Natural killer cell (primary cell): Measurements from ENCODE around the gene NGFR. TPM values are rescaled to one million over a fixed set of nuclear protein-coding genes. Genes with fewer than 3 reads are reported as not detected.

Experiments
- ATAC-seq, 3 donors: fragments of 150-1000 bp in 2 of 3; fragments of 200-7000 bp in 1 of 3; cut with Tn5 transposase; 1 replicate in 1 of 3; 2 replicates in 2 of 3; pipeline ENCODE4 v1.10.0; 2021; ENCODE audit warnings: mild to moderate bottlenecking in 2 of 3, moderate library complexity in 2 of 3
- DNase-seq, 2 donors: peaks; one replicate each; pipeline versions ENCODE4 v3.0.0 to v3.0.0-alpha.2; 2013 to 2021; ENCODE audit warnings: mixed read lengths in 1 of 2
- H3K27ac ChIP-seq: one replicate; pipeline ENCODE4 v1.5.1; 2013; ENCODE audit warnings: mild to moderate bottlenecking, low read length
- H3K27me3 ChIP-seq: one replicate; pipeline ENCODE4 v1.6.1; 2013; ENCODE audit warnings: low read length; ENCODE audit not compliant: control insufficient read depth, insufficient read depth
- H3K36me3 ChIP-seq: one replicate; pipeline ENCODE4 v1.6.1; 2013; ENCODE audit warnings: low read length; ENCODE audit not compliant: control insufficient read depth, insufficient read depth
- H3K4me1 ChIP-seq: one replicate; pipeline ENCODE4 v1.6.1; 2013; ENCODE audit warnings: low read length; ENCODE audit not compliant: control insufficient read depth, insufficient read depth
- H3K4me3 ChIP-seq: one replicate; pipeline ENCODE4 v1.5.1; 2013; ENCODE audit warnings: low read length
- H3K9me3 ChIP-seq: one replicate; pipeline ENCODE4 v1.6.1; 2013; ENCODE audit warnings: low read length; ENCODE audit not compliant: control insufficient read depth, insufficient read depth
- H3K27ac Mint-ChIP-seq, 2 donors: one replicate each; pipeline ENCODE4 v1.8.0; 2022; ENCODE audit warnings: mild to moderate bottlenecking in 2 of 2, mixed read lengths in 2 of 2, moderate library complexity in 1 of 2
- H3K27me3 Mint-ChIP-seq, 2 donors: one replicate each; pipeline ENCODE4 v1.8.0; 2022; ENCODE audit warnings: low read depth in 2 of 2, mixed read lengths in 2 of 2
- H3K36me3 Mint-ChIP-seq: one replicate; pipeline ENCODE4 v1.8.0; 2022; ENCODE audit warnings: mixed read lengths
- H3K4me1 Mint-ChIP-seq, 2 donors: one replicate each; pipeline ENCODE4 v1.8.0; 2022; ENCODE audit warnings: mixed read lengths in 2 of 2
- H3K4me3 Mint-ChIP-seq: one replicate; pipeline ENCODE4 v1.8.0; 2022; ENCODE audit warnings: mild to moderate bottlenecking, moderate library complexity, mixed read lengths
- H3K9me3 Mint-ChIP-seq, 2 donors: one replicate each; pipeline ENCODE4 v1.8.0; 2022; ENCODE audit warnings: mixed read lengths in 2 of 2
- WGBS: methylation state at CpG from one replicate; pipeline ENCODE4 v1.1.7; 2013; ENCODE audit warnings: missing lambda C conversion rate; ENCODE audit not compliant: insufficient coverage; 5-methylcytosine and 5-hydroxymethylcytosine counted together
- intact Hi-C: fragments of 100-400 bp; cut with micrococcal nuclease; formaldehyde crosslinking; loops from one replicate; pipeline ENCODE4 v1.14.2; 2022
- total RNA-seq, 4 donors: library from RNA; stranded (reverse); fragments of 120-200 nt in 1 of 4; gene quantifications; one replicate each; pipeline versions ENCODE4 v1.2.3 to v1.2.4, GENCODE V29; 2013 to 2022
- TF ChIP-seq, protein P1 (sequence below): fragments of 200-600 bp; IDR thresholded peaks from one replicate; pipeline ENCODE4 v1.8.0; 2022; ENCODE audit warnings: antibody characterized with exemption

The NGFR gene
- total RNA-seq, 3 donors from 2014 or later (not counting 1 experiment from before 2014, with no cell fraction given): 0.91 to 1.8 (median 1.2) TPM

DNA sequence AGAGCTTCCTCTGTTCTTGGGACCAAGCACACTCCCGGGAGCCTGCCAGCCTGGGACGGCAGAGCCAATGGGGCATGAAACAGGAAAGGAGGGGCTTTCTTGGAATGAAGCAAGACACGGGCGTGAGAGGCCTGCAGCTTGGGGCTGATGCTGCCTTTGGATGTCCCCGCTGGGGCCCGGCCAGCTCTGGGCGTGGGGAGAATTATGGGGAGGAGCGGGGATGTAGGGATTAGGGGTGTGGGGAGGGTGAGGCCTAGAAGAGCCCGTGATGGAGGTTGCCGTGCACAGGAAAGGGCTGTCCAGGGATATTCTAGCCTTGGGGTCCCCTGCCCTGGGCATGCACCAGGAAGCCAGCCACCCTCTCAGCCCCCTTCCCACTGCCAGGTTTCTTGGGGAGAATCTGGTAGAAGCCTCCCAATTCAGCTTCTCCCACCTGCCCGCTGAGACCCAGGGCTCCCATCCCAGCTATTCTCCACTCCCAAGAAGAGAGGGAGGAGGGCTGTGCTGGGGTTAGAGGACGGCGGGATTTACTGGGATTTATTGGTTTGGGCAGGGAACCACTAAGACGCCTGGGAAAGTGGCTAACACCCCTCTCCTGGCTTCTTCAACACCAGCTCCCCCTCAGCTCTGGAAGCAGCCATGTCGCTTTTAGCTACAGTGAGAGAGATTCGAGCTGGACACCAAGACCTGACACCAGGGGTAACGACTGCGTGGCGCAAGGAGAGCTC lies 60.6 kb downstream of the NGFR start:
- ATAC-seq (no peak), DNase-seq (no peak)
- no peak overlapping the region for H3K27ac Mint-ChIP-seq
- no peaks in the 10 kb centered on the region for H3K9me3 Mint-ChIP-seq
- WGBS: 82% methylated on average over 16 of the region's 19 CpGs
- H3K9me3 ChIP-seq: no peaks in the 10 kb centered on the region
- no peaks in the 10 kb centered on the region for H3K27me3 ChIP-seq
- intact Hi-C loops: loop anchor here (1.0 to 5.0 kb wide), 4 partner anchors 59 to 238 kb away; no protein-coding TSS in a partner anchor
- H3K36me3 ChIP-seq: no peaks in the 10 kb centered on the region
- no peak overlapping the region for H3K4me3 Mint-ChIP-seq
- H3K4me3 ChIP-seq: no peak overlapping the region
- no peaks in the 10 kb centered on the region for H3K36me3 Mint-ChIP-seq
- TF ChIP-seq, protein P1, sequence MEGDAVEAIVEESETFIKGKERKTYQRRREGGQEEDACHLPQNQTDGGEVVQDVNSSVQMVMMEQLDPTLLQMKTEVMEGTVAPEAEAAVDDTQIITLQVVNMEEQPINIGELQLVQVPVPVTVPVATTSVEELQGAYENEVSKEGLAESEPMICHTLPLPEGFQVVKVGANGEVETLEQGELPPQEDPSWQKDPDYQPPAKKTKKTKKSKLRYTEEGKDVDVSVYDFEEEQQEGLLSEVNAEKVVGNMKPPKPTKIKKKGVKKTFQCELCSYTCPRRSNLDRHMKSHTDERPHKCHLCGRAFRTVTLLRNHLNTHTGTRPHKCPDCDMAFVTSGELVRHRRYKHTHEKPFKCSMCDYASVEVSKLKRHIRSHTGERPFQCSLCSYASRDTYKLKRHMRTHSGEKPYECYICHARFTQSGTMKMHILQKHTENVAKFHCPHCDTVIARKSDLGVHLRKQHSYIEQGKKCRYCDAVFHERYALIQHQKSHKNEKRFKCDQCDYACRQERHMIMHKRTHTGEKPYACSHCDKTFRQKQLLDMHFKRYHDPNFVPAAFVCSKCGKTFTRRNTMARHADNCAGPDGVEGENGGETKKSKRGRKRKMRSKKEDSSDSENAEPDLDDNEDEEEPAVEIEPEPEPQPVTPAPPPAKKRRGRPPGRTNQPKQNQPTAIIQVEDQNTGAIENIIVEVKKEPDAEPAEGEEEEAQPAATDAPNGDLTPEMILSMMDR: no peak
- H3K4me1 ChIP-seq: peaks cover 17% of the 10 kb centered on the region
- H3K27ac ChIP-seq: no peak overlapping the region
- peaks cover 6 to 32% of the 10 kb centered on the region in 2 donors for H3K4me1 Mint-ChIP-seq
- H3K27me3 Mint-ChIP-seq: peaks cover 0 to 9% of the 10 kb centered on the region in 2 donors

- Mint-ChIP-seq H3K27me3 (peaks cover 0 to 9% of the 10 kb centered on the region in 2 donors), H3K4me3 (no peak overlapping the region), H3K27ac (no peak overlapping the region), H3K9me3 (no peaks in the 10 kb centered on the region), H3K36me3 (no peaks in the 10 kb centered on the region), H3K4me1 (peaks cover 6 to 32% of the 10 kb centered on the region in 2 donors)
- H3K9me3 ChIP-seq: no peaks in the 10 kb centered on the region
- intact Hi-C loops: loop anchor here (1.0 to 5.0 kb wide), 4 partner anchors 60 to 239 kb away; no protein-coding TSS in a partner anchor
- DNase-seq (peak; percentile 84 to 88), ATAC-seq (peak; percentile 89 to 97 (median 94))
- no peak overlapping the region for H3K27ac ChIP-seq
- WGBS: 22% methylated on average over 30 of the region's 30 CpGs
- peaks cover 17% of the 10 kb centered on the region for H3K4me1 ChIP-seq
- no peaks in the 10 kb centered on the region for H3K27me3 ChIP-seq
- H3K4me3 ChIP-seq: no peak overlapping the region
- TF ChIP-seq, protein P1: peak; percentile 97
- no peaks in the 10 kb centered on the region for H3K36me3 ChIP-seq
Measured at GRCh38 chr17:49556223-49556943, 61.3 kb downstream of the NGFR start.

DNA sequence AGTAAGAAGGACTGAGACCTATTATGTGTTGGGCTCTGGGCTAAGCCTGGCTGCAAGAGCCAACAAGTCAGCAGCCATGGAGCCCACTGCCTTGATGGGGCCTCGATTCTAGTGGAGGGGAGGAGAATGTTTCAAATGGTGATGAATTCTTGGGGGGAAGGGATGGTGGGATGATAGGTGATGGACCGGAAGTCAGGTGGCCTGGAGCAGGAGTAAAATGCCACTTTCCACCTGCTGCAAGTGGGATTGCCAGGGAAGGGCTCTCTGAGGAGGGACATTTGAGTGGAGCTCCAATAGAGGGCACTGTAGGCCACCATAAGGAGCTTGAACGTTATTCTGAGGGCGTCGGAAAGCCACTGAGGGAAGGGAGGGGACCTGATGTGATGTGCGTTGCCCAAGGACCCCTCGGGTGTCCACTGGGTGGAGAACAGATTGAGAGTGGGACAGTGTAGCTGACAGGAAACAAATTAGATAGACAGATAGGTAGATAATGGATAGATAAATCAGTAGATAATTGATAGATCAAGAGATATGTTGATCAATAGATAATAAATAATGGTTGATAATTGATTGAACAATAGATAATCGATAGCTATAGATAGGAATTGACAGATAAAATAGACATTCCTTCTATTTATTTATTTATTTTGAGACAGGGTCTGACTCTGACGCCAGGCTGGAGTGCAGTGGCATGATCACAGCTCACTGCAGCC lies 62.4 kb downstream of the NGFR start:
- Histone ChIP-seq H3K4me1 (peaks cover 17% of the 10 kb centered on the region), H3K9me3 (no peaks in the 10 kb centered on the region), H3K4me3 (no peak overlapping the region), H3K27me3 (no peaks in the 10 kb centered on the region), H3K36me3 (no peaks in the 10 kb centered on the region), H3K27ac (no peak overlapping the region)
- Mint-ChIP-seq H3K4me1 (peaks cover 6 to 32% of the 10 kb centered on the region in 2 donors), H3K27me3 (peaks cover 0 to 10% of the 10 kb centered on the region in 2 donors), H3K27ac (no peak overlapping the region), H3K4me3 (no peak overlapping the region), H3K9me3 (no peaks in the 10 kb centered on the region), H3K36me3 (no peaks in the 10 kb centered on the region)
- TF ChIP-seq, protein P1: peak; percentile 54
- intact Hi-C loops: loop anchor here (2.0 to 5.0 kb wide), 3 partner anchors 61 to 240 kb away; no protein-coding TSS in a partner anchor
- WGBS: 19% methylated on average over 9 of the region's 9 CpGs
- peak in 2 of 3 donors; percentile 33 to 48 for ATAC-seq
- peak in 1 of 2 donors; percentile 70 for DNase-seq

Other genes with a start within 250 kb of the NGFR start
- 10 to 100 TPM; 53.8 to 79.1 (median 73.3) TPM for gene ZNF652, start 133.0 kb upstream of the NGFR start, total RNA-seq
- gene PHB1, start 80.4 kb upstream of the NGFR start, total RNA-seq: 10 to 100 TPM; 49.6 to 66.2 (median 60.3) TPM
- not detected for gene NXPH3, start 80.6 kb downstream of the NGFR start, total RNA-seq
- 10 to 100 TPM; 45.4 to 56.5 (median 54.7) TPM for gene SPOP, start 182.8 kb downstream of the NGFR start, total RNA-seq
- 100 to 1,000 TPM in 1 of 3 donors, 10 to 100 TPM in 2; 74.0 to 121 (median 90.2) TPM for gene SLC35B1, start 212.7 kb downstream of the NGFR start, total RNA-seq